Left lung (tissue), 10 donors: ENCODE results near the gene CSNK1D. TPM values are rescaled to one million over a fixed set of nuclear protein-coding genes. Genes with fewer than 3 reads are reported as not detected.

ENCODE experiments used
- ATAC-seq: fragments of 200-7000 bp; cut with Tn5 transposase; one replicate; pipeline ENCODE4 v1.9.1; 2020; ENCODE audit warnings: moderate library complexity
- DNase-seq, 4 donors: peaks; one replicate each; pipeline ENCODE4 v3.0.0-alpha.2; 2013 to 2020
- H3K27ac ChIP-seq, 2 donors: fragments of 200-600 bp; sonication (generic) in 1 of 2; one replicate each; pipeline versions ENCODE4 v1.5.0 to v1.8.0; 2020 to 2021
- H3K27me3 ChIP-seq, 2 donors: fragments of 200-600 bp; sonication (generic) in 1 of 2; one replicate each; pipeline versions ENCODE4 v1.5.0 to v1.8.0; 2020 to 2021
- H3K36me3 ChIP-seq, 2 donors: fragments of 200-600 bp; sonication (generic) in 1 of 2; one replicate each; pipeline versions ENCODE4 v1.5.0 to v1.8.0; 2020 to 2021
- H3K4me1 ChIP-seq, 2 donors: fragments of 200-600 bp; one replicate each; pipeline ENCODE4 v1.8.0; 2021
- H3K4me3 ChIP-seq, 2 donors: fragments of 200-600 bp; sonication (generic) in 1 of 2; one replicate each; pipeline versions ENCODE4 v1.5.0 to v1.8.0; 2020 to 2021; ENCODE audit warnings: mild to moderate bottlenecking in 1 of 2
- H3K9me3 ChIP-seq, 2 donors: fragments of 200-600 bp; sonication (generic) in 1 of 2; one replicate each; pipeline versions ENCODE4 v1.5.0 to v1.8.0; 2020 to 2021
- CTCF ChIP-seq, 2 donors: fragments of 200-600 bp; sonication (generic) in 1 of 2; IDR thresholded peaks; one replicate each; pipeline versions ENCODE4 v1.5.0 to v1.8.0; 2021; ENCODE audit warnings: antibody characterized with exemption in 2 of 2
- intact Hi-C, 2 donors: fragments of 100-400 bp; cut with DNase I; formaldehyde crosslinking; loops; one replicate each; pipeline versions ENCODE4 v1.11.2 to v1.14.2; 2022
- polyA plus RNA-seq, 6 donors: library from polyadenylated mRNA; unstranded; fragments of 120-200 nt; gene quantifications; one replicate each; pipeline ENCODE4 v1.2.1, GENCODE V29; 2013; ENCODE audit not compliant: insufficient read length in 6 of 6
- total RNA-seq, 2 donors: library from RNA; stranded (reverse); fragmentation: NEBNext Ultra II Directional; extraction: Animal tissue kit (Norgen Biotek cat#: 25700); gene quantifications; one replicate each; pipeline ENCODE4 v1.2.1, GENCODE V29; 2021
- donor health status: DM: no; HTN: yes; CAD: no.
- donor health status: DM: no; HTN: no; CAD: no.

The CSNK1D gene
- total and polyA plus RNA-seq, 8 donors: 101 to 160 (median 122) TPM

DNA sequence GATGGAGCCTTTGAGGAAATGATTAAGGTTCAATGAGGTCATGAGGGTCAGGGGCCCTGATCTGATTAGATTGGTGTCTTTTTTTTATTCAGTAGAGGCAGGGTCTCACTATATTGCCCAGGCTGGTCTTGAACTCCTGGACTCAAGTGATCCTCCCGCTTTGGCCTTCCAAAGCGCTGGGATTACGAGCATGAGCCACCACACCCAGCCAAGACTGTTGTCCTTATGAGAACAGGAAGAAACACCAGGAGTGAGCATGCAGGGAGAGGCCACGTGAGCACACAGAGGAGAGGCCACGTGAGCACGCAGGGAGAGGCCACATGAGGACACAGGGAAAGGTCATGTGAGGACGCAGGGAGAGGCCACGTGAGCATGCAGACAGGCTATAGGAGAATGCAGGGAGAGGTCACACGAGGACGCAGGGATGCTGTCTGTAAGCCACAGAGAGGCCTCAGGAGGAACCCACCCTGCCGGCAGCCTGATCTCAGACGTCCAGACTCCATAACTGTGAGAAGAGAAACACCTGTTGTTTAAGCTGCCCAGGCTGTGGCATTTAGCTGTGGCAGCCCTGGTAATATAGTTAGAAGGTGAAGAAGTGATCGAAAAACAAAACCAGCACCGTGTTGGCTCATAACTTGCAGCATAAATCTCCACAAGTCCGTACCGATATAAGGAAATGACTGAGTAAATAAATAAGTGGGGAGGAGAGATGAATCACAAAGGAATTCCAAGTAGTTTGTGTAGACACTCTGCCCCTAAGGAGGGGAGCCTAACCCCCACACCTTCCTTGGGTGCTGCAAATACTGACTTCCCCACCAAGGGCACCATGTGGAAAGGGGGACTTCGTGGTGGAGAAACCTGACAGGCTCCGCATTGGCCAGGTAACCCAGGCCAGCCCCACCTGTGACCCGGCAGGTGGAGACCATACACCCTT is 14.6 kb upstream of the CSNK1D start:
- intact Hi-C loops: no loop called here
- DNase-seq: peak in 2 of 4 donors; percentile 88 to 89
- no peaks in the 10 kb centered on the region for H3K27me3 ChIP-seq
- H3K4me1 ChIP-seq: peaks cover 0 to 43% of the 10 kb centered on the region in 2 donors
- no peak overlapping the region for H3K4me3 ChIP-seq
- H3K27ac ChIP-seq: peak overlapping the region; percentile 37 to 70
- ATAC-seq: peak; percentile 60
- TF ChIP-seq CTCF (IDR thresholded peaks at IDR 0.05): no peak
- no peaks in the 10 kb centered on the region for H3K9me3 ChIP-seq
- H3K36me3 ChIP-seq: no peaks in the 10 kb centered on the region

DNA sequence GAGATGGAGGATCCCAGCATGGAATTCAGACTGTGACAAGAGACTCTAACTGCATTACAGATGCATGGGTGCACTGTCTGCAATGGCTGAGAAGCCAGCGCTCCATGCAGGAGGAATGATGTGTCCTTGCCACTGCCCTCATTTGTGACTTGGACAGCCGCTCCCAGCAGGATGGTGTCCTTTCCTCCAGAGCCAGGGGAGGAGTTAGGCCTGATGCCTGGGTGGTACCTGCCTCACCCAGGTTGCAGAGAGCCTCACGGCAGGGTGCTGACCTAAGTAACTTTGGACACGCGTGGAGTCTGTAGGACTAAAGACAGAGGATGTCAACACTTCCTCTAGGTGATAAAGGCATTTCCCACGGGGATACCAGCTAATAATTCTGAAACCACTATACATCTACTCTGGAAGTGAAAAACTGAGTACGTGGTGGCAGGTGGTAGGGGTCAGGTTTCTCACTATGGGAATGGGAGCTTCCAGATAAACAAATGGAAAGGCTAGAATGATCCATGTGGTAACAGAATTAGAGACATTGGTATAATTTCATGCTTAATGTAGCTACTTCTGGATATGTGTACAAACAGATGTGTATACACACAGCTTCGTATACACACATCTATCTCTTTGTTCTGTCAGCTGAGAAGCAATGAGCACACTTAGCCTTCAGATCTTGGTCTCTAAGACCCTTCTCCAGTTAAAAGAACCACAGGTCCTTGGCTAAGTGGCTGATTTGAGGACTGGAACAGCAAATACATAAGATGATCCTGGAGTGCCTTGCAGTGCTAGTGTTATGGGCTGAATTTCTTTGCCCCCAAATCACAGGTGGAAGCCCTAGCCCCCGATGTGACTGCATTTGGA is 13.7 kb upstream of the CSNK1D start:
- peak overlapping the region; percentile 37 to 70 for H3K27ac ChIP-seq
- intact Hi-C loops: no loop called here
- H3K27me3 ChIP-seq: no peaks in the 10 kb centered on the region
- no peak overlapping the region for H3K4me3 ChIP-seq
- no peaks in the 10 kb centered on the region for H3K36me3 ChIP-seq
- no peaks in the 10 kb centered on the region for H3K9me3 ChIP-seq
- ATAC-seq: no peak
- DNase-seq: peak in 1 of 4 donors; percentile 19
- no peak for TF ChIP-seq CTCF (IDR thresholded peaks at IDR 0.05)
- peaks cover 0 to 52% of the 10 kb centered on the region in 2 donors for H3K4me1 ChIP-seq

- DNase-seq (no peak), ATAC-seq (no peak)
- H3K27me3 ChIP-seq: no peaks in the 10 kb centered on the region
- no peaks in the 10 kb centered on the region for H3K36me3 ChIP-seq
- H3K4me3 ChIP-seq: no peak overlapping the region
- peaks cover 0 to 52% of the 10 kb centered on the region in 2 donors for H3K4me1 ChIP-seq
- no peak for TF ChIP-seq CTCF (IDR thresholded peaks at IDR 0.05)
- H3K27ac ChIP-seq: no peak overlapping the region
- intact Hi-C loops: no loop called here
- H3K9me3 ChIP-seq: no peaks in the 10 kb centered on the region
These were observed 11.6 kb upstream of the CSNK1D start for GRCh38 chr17:82285141-82285540.

- no peaks in the 10 kb centered on the region for H3K27me3 ChIP-seq
- no peak overlapping the region for H3K4me3 ChIP-seq
- ATAC-seq: no peak
- peaks cover 0 to 49% of the 10 kb centered on the region in 2 donors for H3K4me1 ChIP-seq
- H3K9me3 ChIP-seq: no peaks in the 10 kb centered on the region
- H3K27ac ChIP-seq: no peak overlapping the region
- intact Hi-C loops: no loop called here
- TF ChIP-seq CTCF (IDR thresholded peaks at IDR 0.05): no peak
- no peaks in the 10 kb centered on the region for H3K36me3 ChIP-seq
- DNase-seq: peak in 1 of 4 donors; percentile 65
These were observed 9.8 kb upstream of the CSNK1D start for GRCh38 chr17:82283208-82283749.
